ENCODE measurements around the gene GRM7.
"Not testable (repeated sequence)": the region's sequence is repeated elsewhere in the genome, so short reads cannot be mapped to it uniquely, and the experiment has no call there.

The GRM7 gene

DNA sequence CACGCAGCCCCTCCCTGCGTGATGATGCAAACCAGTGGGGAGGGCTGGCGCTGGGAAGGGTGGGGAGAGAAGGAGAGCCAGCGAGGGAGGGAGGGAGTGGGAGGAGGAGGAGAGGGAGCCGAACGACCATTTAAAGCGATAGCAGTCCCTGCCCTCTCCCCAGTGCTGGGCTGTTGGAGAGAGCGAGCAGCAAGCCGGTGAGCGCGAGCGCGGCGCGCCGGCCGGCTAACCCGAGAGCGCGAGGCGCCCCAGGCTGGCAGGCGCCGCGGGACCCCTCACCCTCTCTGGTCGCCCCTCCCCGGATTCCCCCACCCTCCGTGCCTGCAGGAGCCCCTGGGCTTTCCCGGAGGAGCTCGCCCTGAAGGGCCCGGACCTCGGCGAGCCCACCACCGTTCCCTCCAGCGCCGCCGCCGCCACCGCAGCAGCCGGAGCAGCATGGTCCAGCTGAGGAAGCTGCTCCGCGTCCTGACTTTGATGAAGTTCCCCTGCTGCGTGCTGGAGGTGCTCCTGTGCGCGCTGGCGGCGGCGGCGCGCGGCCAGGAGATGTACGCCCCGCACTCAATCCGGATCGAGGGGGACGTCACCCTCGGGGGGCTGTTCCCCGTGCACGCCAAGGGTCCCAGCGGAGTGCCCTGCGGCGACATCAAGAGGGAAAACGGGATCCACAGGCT lies at the start of gene GRM7:
Gene GRM7 (plus strand): TSS at position 162 of the 671 bp plus-strand sequence.
- DNase-seq (ENCODE audit: low spot score) (no peak), FAIRE-seq (no peak)

DNA sequence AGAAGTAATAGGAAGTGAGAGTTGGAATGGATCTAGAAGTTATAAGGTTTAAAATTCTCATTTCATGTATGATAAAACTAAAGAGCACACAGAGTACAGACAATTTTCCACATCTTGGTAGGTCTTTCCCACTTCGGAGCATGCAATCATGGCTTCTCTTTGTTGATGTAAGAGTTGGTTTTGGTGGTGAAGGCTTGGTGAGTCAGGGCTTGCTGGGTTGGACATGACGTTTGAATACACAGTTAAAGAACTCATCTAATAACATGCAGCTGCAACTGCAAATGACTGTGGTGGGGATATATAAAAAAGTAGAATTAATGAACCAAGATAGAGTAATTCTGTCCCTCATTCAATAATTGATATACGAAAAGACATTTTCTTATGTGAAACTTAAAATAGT lies 39.5 kb upstream of the GRM7 start:
- DNase-seq (ENCODE audit: low spot score) = no peak
- no peak for FAIRE-seq

DNA sequence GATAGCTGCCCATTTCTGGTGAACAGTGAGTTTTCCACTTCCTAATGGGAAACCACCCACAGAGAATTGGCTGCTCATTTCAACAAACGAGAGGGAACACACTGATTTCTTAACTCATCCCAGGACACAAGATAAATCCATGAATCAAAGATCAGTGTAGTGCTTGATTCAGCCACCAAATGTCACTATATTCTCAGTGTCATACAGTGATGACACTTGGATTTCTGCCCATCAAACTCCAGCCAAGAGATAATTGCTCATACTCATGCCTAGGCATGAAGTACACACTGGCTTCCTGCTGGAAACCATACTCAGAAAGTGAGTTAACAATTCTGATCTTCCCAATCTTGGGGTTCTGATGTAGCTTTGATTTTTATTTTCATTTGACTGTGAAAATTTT lies 35.4 kb upstream of the GRM7 start:
- DNase-seq (ENCODE audit: low spot score) (no peak), FAIRE-seq (no peak)

DNA sequence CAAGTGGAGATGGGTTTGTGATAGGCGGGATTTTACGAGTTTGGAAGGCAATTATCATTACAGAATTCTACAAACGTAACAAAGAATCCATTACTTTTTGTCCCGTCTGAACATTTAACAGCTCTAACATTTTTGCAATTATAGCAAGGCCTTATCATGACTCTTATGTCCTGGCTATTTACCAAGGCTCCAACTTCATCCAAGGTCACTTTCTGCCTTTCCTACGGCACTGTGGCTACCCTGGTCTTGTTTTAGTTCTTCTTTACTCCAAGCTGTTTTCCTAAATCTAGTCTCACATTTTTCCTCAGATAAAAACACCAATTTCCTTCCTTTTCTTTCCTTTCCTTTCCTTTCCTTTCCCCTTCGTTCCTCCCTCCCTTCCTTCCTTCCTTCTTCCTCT lies 33.5 kb upstream of the GRM7 start:
- DNase-seq (ENCODE audit: low spot score) (no peak), FAIRE-seq (no peak)

DNA sequence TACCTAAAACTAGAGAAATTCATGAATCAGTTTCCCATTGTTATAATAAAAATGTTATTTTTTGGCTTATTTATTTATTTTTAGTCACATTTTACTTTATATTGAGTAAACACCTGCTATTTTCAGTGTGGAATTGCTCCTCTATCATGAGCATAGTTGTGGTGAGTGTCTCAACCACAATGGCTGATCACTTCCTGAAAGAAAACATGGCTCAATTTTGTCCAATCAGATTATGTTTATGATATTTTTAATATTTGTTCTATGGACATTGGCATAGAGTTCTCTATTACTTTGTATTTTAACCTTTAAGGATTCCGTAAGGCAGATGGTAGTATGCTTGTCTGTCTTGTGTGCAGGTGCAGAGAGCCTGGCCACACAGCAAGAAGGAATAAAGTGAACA lies 16.2 kb upstream of the GRM7 start:
- FAIRE-seq (no peak), DNase-seq (ENCODE audit: low spot score) (no peak)

DNA sequence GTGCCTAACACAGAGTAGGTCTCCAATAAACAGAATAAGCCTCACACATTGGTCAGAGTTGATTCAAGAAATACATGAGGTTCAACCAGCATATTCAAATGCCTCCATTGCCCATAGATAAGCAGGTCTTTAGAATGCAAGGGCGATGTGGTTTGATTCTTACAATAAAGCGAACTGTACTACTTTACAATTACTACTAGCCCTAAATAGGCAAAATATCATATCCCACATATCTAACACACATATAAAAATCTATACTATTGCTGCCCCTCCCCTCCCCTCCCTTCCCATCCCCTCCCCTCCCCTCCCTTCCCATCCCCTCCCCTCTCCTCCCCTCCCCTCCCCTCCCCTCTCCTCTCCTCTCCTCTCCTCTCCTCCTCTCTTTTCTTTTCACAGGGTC lies 6.7 kb upstream of the GRM7 start:
- DNase-seq (ENCODE audit: low spot score) = no peak
- FAIRE-seq = no peak

DNA sequence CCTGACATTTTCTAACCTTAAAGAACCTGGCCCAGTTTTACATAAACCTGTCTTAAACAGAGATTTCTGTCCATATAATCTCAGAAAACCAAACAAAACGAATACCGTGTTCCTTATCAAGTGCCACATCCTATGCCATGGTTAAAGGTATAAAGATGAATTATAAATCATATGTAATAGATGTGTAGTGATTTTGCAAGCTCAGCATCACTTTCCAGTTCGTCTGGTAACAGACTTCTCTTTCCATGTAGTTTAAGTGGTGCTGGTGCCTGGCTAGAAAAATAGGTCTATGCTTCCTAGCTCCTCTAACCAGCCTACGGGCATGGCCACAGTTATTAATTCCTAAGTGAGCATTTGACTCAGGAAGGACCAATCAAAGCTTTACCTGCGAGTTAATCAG lies 3.4 kb upstream of the GRM7 start:
- DNase-seq (ENCODE audit: low spot score) (no peak), FAIRE-seq (no peak)

DNA sequence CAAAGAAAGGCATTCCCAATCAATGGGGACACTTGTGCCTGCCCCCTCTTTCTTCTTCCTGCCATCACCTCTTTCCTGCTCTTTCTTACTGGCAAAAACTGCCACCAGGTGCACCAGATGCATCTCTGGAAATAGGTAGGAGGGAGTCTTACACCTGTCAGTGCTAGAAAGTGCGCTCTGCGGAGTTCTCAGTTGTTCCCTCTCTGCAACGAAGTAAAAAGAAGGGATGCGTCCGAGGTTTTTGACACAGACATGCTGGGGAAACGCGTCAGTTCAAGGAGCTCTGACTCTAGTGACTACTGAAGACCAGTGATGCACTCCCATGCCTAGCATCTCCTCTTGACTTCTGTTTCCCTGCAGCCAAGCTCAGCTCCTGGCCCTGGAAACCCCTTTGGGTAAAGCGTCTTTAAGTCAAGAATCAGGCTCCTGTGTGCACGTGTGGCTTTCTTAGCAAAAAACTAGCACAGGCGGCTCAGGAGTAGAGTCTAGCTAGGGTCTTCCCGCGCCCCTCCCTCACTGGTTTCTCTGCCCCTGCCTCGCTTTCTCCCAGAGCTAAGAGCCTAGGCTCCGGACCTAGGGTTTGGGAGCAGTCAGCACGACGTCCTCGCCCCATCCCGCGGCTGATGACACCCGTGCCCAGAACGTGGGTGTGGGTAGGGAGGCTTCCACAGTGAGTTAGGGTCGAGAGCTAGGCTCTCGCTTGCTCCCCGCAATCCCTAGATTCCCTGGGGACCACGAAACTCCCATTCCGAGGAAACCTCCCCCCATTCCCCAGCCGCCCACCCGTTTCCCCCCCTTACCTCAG lies 564 bp upstream of the GRM7 start:
- no peak for FAIRE-seq
- DNase-seq (ENCODE audit: low spot score) = no peak

DNA sequence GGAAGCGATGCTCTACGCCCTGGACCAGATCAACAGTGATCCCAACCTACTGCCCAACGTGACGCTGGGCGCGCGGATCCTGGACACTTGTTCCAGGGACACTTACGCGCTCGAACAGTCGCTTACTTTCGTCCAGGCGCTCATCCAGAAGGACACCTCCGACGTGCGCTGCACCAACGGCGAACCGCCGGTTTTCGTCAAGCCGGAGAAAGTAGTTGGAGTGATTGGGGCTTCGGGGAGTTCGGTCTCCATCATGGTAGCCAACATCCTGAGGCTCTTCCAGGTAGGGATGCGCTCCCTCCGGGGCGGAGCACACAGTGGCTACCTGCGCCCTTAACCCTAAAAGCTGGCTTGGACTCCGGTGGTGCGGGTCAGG lies 698 bp downstream of the GRM7 start:
- FAIRE-seq (no peak), DNase-seq (ENCODE audit: low spot score) (no peak)

DNA sequence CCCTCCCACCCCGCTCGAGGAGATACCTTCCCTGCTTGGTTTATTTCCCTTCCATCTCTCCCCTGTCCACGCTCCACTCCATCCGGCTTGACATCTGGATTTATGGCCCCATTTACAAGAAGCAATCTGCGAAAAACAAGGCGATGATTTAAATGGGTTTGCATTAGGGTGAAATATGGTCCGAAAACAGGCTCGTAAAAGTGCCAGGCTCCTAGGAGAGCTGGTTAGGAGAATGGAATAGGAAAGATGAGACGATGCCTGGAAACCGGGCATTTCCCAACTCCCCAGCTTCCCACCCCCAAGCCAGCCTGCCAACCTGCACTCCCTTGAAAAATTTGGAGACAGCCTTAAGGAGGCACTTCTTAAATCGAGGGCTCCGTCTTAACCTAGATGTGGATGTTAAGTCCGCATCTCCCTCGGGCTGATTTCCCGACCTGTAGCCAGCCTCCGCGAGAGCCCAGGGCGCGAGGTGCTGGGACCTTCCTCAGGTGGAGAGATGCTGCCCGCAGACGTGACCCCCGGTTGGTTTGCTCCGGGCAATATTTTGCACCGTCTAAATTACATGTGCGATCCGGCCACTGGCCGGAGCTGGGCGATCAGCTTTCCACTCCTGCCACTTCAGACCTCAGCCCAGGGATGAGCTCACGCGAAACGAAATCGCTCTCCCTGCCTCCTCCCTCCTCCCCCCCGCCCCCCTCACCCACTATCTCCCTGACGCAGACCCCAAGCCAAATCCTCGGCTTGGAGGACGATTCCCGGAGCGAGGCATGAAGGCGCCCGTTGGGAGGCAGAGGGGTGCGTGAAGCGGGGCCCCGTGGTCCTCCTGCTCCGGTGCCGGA lies 1.3 kb downstream of the GRM7 start:
- FAIRE-seq (no peak), DNase-seq (ENCODE audit: low spot score) (no peak)

DNA sequence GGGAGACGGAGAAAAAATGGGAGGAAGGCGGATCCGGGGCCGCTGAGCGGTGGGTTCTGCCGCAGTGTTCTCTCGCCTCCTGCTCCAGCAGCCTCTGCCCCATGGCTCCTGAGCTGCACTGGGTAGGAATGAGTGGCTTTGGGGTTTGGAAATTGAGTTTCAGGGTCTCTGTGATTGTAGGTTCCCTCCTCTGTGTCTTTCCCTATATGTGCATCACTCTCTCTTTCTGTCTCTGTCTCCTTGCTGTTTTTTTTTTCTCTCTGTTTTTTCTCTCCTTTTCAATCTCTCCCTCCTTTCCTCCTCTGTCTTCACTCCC lies 1.9 kb downstream of the GRM7 start:
- DNase-seq (ENCODE audit: low spot score) (no peak), FAIRE-seq (no peak)

DNA sequence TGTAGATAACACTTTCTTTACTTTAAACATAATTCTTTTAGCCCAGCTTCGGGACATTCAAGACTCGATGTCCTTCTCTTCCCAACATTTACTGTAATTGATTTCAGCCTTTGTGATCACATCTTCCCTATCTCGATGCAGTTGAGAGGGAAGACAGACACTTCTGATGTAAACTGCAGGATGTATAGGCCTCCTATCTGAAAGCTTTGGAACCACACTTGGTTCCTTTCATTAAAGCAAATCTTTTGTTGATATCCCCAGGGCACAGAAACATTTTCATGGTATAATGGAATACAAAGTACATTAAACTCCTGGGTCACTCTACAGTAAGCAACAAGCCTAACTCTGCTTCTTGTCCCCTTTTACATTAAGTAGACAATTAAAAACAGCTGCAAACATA lies 6.4 kb downstream of the GRM7 start:
- DNase-seq (ENCODE audit: low spot score) = no peak
- FAIRE-seq = no peak

DNA sequence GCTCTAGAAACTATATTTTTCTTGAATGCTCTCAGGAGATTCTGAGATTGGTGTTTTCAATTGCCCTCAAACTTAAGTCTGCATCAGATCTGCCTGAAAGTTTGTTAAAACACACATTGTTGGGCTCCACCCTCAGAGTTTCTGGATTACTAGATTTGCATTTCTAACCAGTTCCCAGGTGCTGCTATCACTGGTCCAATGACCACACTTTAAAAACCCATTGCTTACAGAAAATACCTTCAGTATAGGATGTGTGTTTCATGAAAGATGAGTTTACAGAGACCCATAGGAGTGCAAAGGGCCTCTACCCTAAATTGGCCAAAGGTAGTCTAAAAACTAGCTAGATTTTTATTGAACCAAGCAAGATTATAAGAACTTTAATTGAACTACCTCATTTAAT lies 17.8 kb downstream of the GRM7 start:
- FAIRE-seq = no peak
- DNase-seq (ENCODE audit: low spot score) = no peak

DNA sequence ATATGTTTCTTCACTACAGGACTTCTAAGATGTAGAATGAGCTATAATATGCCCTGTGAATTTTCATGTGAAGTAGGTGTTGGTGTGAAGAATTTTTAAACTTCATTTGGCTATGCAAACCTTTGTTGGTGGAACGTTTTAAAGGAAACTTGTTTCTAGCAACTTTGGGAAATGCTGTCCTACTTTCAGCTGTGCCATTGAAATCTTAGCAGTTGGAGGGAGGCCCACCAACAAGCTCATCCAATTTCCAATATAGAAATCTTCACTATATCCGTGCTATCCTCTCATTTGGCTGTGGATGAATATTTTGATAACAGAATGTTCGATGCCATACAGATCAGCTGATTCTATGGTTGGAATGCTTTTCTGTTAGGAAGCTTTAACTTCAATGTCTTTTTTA lies 51.3 kb downstream of the GRM7 start:
- no peak for FAIRE-seq

DNA sequence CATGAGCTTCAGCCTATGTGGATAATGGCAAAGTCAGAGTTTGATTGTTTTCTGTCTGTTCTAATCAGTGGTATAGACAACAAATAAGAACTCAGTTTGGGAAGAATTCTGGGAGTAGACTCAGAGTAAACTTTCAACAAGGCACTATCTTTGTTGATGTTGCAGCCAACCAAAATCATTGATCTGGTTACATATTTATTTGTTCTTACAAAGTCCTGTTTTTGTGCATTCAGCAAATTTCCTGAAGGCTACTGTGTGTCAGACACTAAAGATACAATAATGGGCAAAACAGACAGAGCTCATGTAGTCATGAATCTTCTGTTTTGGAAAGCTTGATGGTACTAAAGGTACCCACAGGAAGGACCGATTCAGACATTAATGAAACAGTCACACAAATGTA lies 55.0 kb downstream of the GRM7 start:
- FAIRE-seq (no peak), DNase-seq (ENCODE audit: low spot score) (no peak)

More for the DNA sequence above, 51.3 kb downstream of the GRM7 start:
- DNase-seq (ENCODE audit: low spot score) = no peak

DNA sequence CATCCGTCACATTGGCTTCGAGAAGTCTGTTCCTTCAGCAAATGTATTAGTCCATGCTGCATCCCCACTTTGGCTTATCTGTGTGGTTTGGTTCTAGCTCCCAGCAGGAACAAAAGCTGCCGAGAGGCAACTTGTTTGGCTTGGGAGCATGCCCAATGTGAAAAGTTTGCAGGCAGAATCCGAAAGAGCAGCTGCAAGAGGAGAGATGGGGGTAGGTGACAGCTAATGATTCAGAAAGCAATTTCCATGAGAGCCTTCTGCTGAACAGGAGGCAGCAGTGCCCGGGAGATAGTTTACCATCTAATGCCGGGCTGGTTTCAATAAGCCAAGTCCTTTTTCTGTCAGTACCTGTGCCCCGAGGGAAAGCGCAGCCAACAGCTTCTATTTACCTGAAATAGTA lies 60.2 kb downstream of the GRM7 start:
- DNase-seq (ENCODE audit: low spot score) = no peak
- FAIRE-seq = no peak

DNA sequence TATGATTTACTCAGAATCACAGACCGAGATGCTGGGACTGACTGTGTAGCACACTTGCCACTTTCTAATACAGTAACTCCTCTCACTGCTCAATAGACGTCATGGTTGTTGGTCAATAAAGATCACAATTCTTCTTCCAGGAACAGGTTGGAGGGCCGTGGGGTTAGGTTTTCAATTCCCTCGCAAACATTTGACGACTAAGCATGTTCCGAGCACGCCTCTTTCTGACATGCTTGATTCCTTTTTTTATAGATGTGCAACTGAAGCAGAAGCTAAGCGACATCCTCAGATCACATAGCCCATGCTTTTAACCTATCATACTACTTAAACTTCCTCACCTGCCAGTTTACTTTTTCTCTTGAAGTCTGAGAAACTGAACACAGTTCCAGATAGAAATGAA lies 61.0 kb downstream of the GRM7 start:
- FAIRE-seq (no peak), DNase-seq (ENCODE audit: low spot score) (no peak)

DNA sequence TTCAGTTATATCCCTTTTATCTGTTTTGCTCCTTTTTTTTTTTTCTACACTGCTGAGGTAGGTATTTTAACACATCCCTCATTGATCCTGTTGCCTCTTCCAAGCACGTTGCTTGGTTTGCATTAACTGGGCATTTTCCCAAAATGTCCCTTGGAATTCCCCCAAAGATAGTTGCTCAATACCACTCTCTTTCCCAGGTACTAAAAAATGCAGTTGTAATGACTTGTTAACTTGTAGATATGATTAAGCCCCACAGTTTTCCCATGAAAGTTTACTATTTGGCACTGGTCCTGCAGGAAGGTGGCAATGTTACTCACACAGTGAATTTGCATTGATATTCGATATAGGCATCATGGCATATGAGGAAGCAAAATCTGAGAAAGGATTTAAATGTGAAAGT lies 67.1 kb downstream of the GRM7 start:
- DNase-seq (ENCODE audit: low spot score) = no peak
- no peak for FAIRE-seq

DNA sequence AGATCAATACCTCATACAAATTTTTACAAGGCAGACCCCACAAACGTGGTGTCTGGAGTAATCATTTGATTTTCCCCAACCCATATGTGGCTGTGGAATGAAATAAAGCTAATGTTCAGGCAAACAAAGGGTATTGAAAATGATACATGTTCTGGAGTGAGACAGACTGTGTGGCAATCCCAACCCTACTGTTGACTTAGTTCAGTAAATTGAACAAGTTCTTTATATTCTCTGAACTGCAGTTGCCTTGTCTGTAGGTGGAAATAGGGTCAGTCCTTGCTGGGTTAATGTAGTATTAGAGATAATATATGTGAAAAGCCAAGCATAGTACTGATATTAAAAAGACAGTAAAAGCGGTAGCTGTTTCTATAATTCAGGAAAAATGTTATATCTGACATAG lies 69.0 kb downstream of the GRM7 start:
- FAIRE-seq = no peak
- DNase-seq (ENCODE audit: low spot score) = no peak

DNA sequence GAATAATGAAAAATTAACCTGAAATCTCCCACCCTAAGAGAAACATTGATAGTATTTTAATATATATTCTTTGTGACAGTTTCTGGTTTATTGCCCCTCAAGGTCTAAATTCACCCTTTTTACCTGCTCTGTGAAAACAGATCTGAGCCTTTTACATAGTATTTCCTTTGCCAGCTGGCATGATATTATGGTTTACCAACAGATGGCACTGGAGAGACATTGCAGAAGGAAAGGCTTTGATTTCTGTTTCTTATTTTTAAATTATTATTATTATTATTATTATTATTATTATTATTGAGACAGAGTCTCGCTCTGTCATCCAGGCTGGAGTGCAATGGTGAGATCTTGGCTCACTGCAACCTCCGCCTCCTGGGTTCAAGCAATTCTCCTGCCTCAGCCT lies 74.5 kb downstream of the GRM7 start:
- DNase-seq (ENCODE audit: low spot score); FAIRE-seq: not testable (repeated sequence)

DNA sequence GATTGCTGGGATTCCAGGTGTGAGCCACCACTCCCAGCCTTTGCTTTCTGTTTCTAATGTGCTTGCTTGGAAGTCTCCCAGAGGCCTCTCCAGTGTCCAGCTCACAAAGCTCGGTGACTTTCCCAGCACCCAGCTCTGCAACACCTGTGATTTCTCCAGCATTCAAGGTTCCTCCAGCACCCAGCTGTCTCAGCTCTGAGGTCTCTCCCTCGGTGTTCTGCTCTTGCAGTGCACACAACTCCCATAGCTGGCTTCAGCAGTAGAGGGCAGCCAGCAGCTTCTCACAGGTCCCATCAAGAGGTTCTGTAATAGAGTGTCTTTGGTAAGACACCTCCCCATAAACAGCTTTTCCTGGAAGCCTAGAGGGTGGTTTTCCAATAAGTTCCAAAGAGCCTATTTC lies 75.1 kb downstream of the GRM7 start:
- FAIRE-seq (no peak), DNase-seq (ENCODE audit: low spot score) (no peak)

DNA sequence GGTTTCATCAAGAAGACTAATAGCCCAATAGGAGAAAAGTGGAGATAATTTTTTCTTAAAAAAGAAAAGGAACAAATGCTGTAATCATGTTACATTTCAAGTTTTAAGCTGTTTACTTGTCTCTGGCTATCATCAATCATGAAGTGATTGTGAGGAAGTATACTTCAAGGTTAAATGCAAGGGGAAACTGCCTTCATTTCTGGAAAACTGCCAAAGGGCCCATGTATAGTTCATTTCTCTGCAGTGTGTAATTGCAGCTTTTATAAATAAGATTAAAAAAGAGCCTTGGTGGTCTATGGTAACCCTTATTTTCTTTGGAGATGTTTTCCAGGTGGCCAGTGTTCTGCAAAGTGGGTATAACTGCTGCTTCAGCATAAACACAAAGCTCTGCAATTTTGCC lies 101.9 kb downstream of the GRM7 start:
- FAIRE-seq = no peak
- no peak for DNase-seq (ENCODE audit: low spot score)

DNA sequence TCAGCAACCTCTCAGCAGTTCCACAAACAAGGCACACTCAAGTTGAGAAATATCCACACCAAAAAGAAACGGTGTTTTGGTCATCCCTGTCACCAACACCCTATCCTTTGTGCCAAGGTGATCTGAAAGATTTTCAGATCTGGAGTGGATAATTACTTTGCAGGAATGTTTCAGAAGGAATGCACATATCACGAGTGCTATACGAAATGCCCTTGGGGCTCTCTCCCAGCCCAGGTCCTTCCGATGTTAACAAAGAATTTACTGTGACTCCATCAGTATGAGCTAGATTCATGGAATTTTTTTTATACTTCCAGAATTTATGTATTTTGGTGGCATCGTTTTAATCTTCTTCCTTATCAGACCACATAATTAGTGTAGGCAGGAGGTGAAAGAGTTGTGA lies 105.0 kb downstream of the GRM7 start:
- DNase-seq (ENCODE audit: low spot score) = no peak
- FAIRE-seq = no peak

Data from RCC 7860 (cell line).